GM12878 (cell line): ENCODE measurements around the gene STKLD1. TPM values are rescaled to one million over a fixed set of nuclear protein-coding genes. Genes with fewer than 3 reads are reported as not detected.

Experiments
- ATAC-seq: fragments of 200-7000 bp; cut with Tn5 transposase; 3 replicates; pipeline ENCODE4 v1.9.1; 2020; ENCODE audit warnings: mild to moderate bottlenecking, moderate library complexity
- BruUV-seq: library from RNA; stranded (reverse); fragments of 400-500 nt; replicated peaks from 2 replicates; lab custom pipeline; 2021; lab: Mats Ljungman, UMichigan
- CTCF ChIA-PET: fragments of 300-600 bp; sonication (Branson Sonifier 250); formaldehyde crosslinking; extraction: SDS; loops from one replicate; lab custom pipeline; 2021; ENCODE audit warnings: inconsistent platforms; lab: Yijun Ruan, JAX
- POLR2A ChIA-PET: fragments of 350-600 bp; formaldehyde crosslinking; extraction: SDS; loops from one replicate; lab custom pipeline; 2021; ENCODE audit warnings: inconsistent platforms; lab: Charles Lee
- RAD21 ChIA-PET: fragments of 300-600 bp; sonication (Branson Sonifier 250); formaldehyde crosslinking; loops from one replicate; lab custom pipeline; 2023; ENCODE audit warnings: antibody characterized with exemption; ENCODE audit not compliant: unreplicated experiment; lab: Charles Lee
- SMC1A ChIA-PET: fragments of 300-600 bp; sonication (Branson Sonifier 250); formaldehyde crosslinking; loops from one replicate; lab custom pipeline; 2023; ENCODE audit not compliant: unreplicated experiment, uncharacterized antibody; lab: Charles Lee
- DNase-seq: peaks from one replicate; pipeline ENCODE4 v3.0.0-alpha.2; 2011; ENCODE audit warnings: low read depth, low spot score
- FAIRE-seq: peaks from 3 replicates; lab custom pipeline; 2011; peaks lifted over from hg19 to GRCh38; lab: Jason Lieb, UNC
- H2AFZ ChIP-seq: 2 replicates; pipeline ENCODE4 v1.6.0; 2011; ENCODE audit warnings: low read depth, low read length, control low read depth; ENCODE audit not compliant: control insufficient read depth
- H3K27ac ChIP-seq: 2 replicates; pipeline ENCODE4 v1.5.1; 2011; ENCODE audit warnings: control low read depth; ENCODE audit not compliant: control insufficient read depth, insufficient read depth
- H3K27me3 ChIP-seq, 2 experiments: replicated peaks in 1 of 2; 2 replicates each; pipeline versions ENCODE4 v1.6.0 to v1.6.1; 2011; ENCODE audit warnings: low read length in 1 of 2; ENCODE audit not compliant: control insufficient read depth in 2 of 2, insufficient read depth in 2 of 2
- H3K36me3 ChIP-seq, 2 experiments: 2 replicates each; pipeline ENCODE4 v1.5.1; 2011; ENCODE audit warnings: low read length in 1 of 2; ENCODE audit not compliant: control insufficient read depth in 2 of 2, insufficient read depth in 2 of 2
- H3K4me1 ChIP-seq: 2 replicates; pipeline ENCODE4 v1.6.1; 2011; ENCODE audit warnings: mild to moderate bottlenecking, low read length, moderate library complexity, mixed read lengths; ENCODE audit not compliant: control insufficient read depth, insufficient read depth
- H3K4me2 ChIP-seq: 2 replicates; pipeline ENCODE4 v1.6.0; 2011; ENCODE audit warnings: control low read depth; ENCODE audit not compliant: control insufficient read depth, insufficient read depth
- H3K4me3 ChIP-seq: fragments of 200-600 bp; sonication (generic); 2 replicates; pipeline ENCODE4 v1.5.1; 2016
- H3K79me2 ChIP-seq: 2 replicates; pipeline ENCODE4 v1.6.0; 2011; ENCODE audit warnings: low read length; ENCODE audit not compliant: control insufficient read depth, insufficient read depth
- H3K9ac ChIP-seq: 2 replicates; pipeline ENCODE4 v1.8.0; 2011; ENCODE audit warnings: low read length, control low read depth, mixed read lengths; ENCODE audit not compliant: control insufficient read depth, insufficient read depth
- H3K9me3 ChIP-seq: replicated peaks from 3 replicates; pipeline ENCODE4 v1.5.1; 2011; ENCODE audit warnings: mild to moderate bottlenecking, low read length; ENCODE audit not compliant: control insufficient read depth, insufficient read depth
- H4K20me1 ChIP-seq: 2 replicates; pipeline ENCODE4 v1.6.0; 2011; ENCODE audit not compliant: control insufficient read depth, insufficient read depth
- ASH2L ChIP-seq: fragments of 300-600, 200-600 bp; sonication (generic); IDR thresholded peaks from 2 replicates; pipeline ENCODE4 v1.6.1; 2017; ENCODE audit warnings: low read depth, mild to moderate bottlenecking, borderline replicate concordance
- E2F4 ChIP-seq: IDR thresholded peaks from 2 replicates; pipeline ENCODE4 v1.6.1; 2012; ENCODE audit warnings: low read depth, low read length, improper control_type of control experiment
- EP300 ChIP-seq, 2 experiments: fragments of 150-350 bp in 1 of 2; IDR thresholded peaks; 2 replicates each; pipeline ENCODE4 v1.6.1; 2011 to 2012; ENCODE audit warnings: low read depth in 2 of 2, low read length in 2 of 2, borderline replicate concordance in 1 of 2, improper control_type of control experiment in 1 of 2, inconsistent platforms in 1 of 2; ENCODE audit not compliant: control insufficient read depth in 1 of 2
- RELA ChIP-seq: fragments of 450-650 bp; IDR thresholded peaks from 2 replicates; pipeline ENCODE4 v1.8.0; 2014; ENCODE audit warnings: borderline replicate concordance; ENCODE audit not compliant: partially characterized antibody
- WGBS: methylation state at CpG from one replicate; pipeline ENCODE4 v1.1.6; 2016; ENCODE audit warnings: low lambda C conversion rate; ENCODE audit not compliant: insufficient replicate concordance, insufficient coverage; ENCODE audit errors: missing lambda C conversion rate; 5-methylcytosine and 5-hydroxymethylcytosine counted together
- in situ Hi-C: fragments of 300-500 bp; cut with MboI; formaldehyde crosslinking; loops from 9 replicates; pipeline ENCODE4 v1.14.3; 2018; ENCODE audit warnings: mixed read lengths
- intact Hi-C: fragments of 100-400 bp; cut with micrococcal nuclease; formaldehyde crosslinking; loops from one replicate; pipeline ENCODE4 v1.14.2; 2022; ENCODE audit not compliant: unreplicated experiment
- polyA plus RNA-seq, 11 experiments: library from polyadenylated mRNA; depleted of rRNA in 4 of 11; unstranded in 6 of 11; stranded (reverse) in 5 of 11; fragments of >200 nt; fragmentation: Nextera tagmentation in 4 of 11; fragmentation: Illumina TruSeq in 1 of 11; extraction: Ambion mirVana in 4 of 11; extraction: Trizol in 1 of 11; gene quantifications; 1 replicate in 1 of 11; 2 replicates in 10 of 11; pipeline versions ENCODE4 v1.2.1 to v1.2.3, GENCODE V29; 2011 to 2016; ENCODE audit warnings: inconsistent platforms in 2 of 11, missing spikeins in 2 of 11, low read depth in 1 of 11
- total RNA-seq, 4 experiments: library from RNA; depleted of rRNA in 3 of 4; stranded (reverse); fragments of >200 nt in 3 of 4; fragmentation: Illumina TruSeq in 1 of 4; extraction: Trizol in 1 of 4; gene quantifications; 2 replicates each; pipeline versions ENCODE4 v1.2.1 to v1.2.3, GENCODE V29; 2013 to 2021
- TF ChIP-seq, protein P1 (sequence below), 3 experiments: IDR thresholded peaks in 2 of 3; conservative IDR thresholded peaks in 1 of 3; 2 replicates each; pipeline ENCODE4 v1.5.1; 2011; ENCODE audit warnings: low read depth in 3 of 3, low read length in 3 of 3, mild to moderate bottlenecking in 3 of 3, control low read depth in 2 of 3, moderate library complexity in 2 of 3, inconsistent platforms in 1 of 3, mixed read lengths in 1 of 3; ENCODE audit not compliant: control insufficient read depth in 2 of 3, insufficient read depth in 1 of 3; ENCODE audit errors: extremely low read depth in 1 of 3

STKLD1 gene
- total and polyA plus RNA-seq, 10 of the 15 experiments (the other 5 are each of a cell fraction or from before 2014, with no cell fraction given), result 0.07 to 0.40 (median 0.29) TPM; not detected in 4

- TF ChIP-seq E2F4 (no peak), EP300 (IDR thresholded peaks at IDR 0.05; ENCODE audit: borderline replicate concordance in 1 of 2, control insufficient read depth in 1 of 2, low read depth in 2 of 2, low read length in 2 of 2) (no peak), RELA (no peak)
Measured at GRCh38 chr9:133341369-133342068, 34.6 kb upstream of the STKLD1 start (continued).

DNA sequence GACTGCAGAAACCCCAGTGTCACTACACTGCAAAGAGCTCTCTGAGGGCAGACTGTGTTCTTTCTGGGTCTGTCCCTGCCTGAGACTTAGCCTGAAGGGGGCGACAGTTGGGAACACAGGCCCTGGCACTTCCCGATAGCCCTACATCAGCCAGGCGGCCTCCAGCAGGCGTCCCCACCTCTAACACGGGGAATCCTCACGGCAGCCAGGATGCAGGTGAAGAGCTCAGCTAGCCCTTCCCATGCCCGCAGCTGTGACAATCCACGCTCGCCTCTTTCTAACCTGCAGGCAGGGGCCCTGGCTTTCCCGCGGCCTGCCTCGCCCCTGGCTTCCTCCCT is 34.1 kb upstream of the STKLD1 start:
- H3K4me2 ChIP-seq, result no peak overlapping the region

More for the DNA sequence above, 34.1 kb upstream of the STKLD1 start:
- Histone ChIP-seq H3K79me2 (peaks cover 13% of the 10 kb centered on the region), H3K36me3 (peaks cover 10 to 23% of the 10 kb centered on the region in 2 experiments), H3K27ac (no peak overlapping the region), H3K9me3 (no peaks in the 10 kb centered on the region), H2AFZ (no peak overlapping the region), H4K20me1 (no peaks in the 10 kb centered on the region), H3K4me3 (no peak overlapping the region), H3K27me3 (no peaks in the 10 kb centered on the region)
- no TSS peak for BruUV-seq
- ChIA-PET POLR2A (interaction anchor here (0.8 to 1.0 kb wide), 3 partner anchors 12 to 37 kb away, joined by 3 read pairs; no protein-coding TSS in a partner anchor), SMC1A (no interaction called here), CTCF (interaction anchor here (1.6 kb wide), 1 partner anchor 31 kb away, joined by 3 read pairs; no protein-coding TSS in a partner anchor), RAD21 (no interaction called here)
- intact Hi-C loops (no loop called here), in situ Hi-C loops (no loop called here)
- DNase-seq (no peak), FAIRE-seq (no peak), ATAC-seq (peak; percentile 10; the same call in 2 of the 3 replicates)
- WGBS, result 75% methylated on average over 12 of the region's 12 CpGs
- TF ChIP-seq ASH2L, result no peak
- TF ChIP-seq, protein P1, sequence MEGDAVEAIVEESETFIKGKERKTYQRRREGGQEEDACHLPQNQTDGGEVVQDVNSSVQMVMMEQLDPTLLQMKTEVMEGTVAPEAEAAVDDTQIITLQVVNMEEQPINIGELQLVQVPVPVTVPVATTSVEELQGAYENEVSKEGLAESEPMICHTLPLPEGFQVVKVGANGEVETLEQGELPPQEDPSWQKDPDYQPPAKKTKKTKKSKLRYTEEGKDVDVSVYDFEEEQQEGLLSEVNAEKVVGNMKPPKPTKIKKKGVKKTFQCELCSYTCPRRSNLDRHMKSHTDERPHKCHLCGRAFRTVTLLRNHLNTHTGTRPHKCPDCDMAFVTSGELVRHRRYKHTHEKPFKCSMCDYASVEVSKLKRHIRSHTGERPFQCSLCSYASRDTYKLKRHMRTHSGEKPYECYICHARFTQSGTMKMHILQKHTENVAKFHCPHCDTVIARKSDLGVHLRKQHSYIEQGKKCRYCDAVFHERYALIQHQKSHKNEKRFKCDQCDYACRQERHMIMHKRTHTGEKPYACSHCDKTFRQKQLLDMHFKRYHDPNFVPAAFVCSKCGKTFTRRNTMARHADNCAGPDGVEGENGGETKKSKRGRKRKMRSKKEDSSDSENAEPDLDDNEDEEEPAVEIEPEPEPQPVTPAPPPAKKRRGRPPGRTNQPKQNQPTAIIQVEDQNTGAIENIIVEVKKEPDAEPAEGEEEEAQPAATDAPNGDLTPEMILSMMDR (IDR thresholded peaks at IDR 0.05 in 2 of 3, conservative IDR thresholded peaks at IDR 0.05 in 1 of 3; ENCODE audit: control insufficient read depth in 2 of 3, extremely low read depth in 1 of 3, insufficient read depth in 1 of 3, low read depth in 3 of 3, low read length in 3 of 3), result 0 out of 6 replicates have a peak, but pooled peaks of 1 of the 3 experiments have one; percentile 24
- TF ChIP-seq, all 136 proteins: peak for 1
- peaks cover 21% of the 10 kb centered on the region for H3K4me1 ChIP-seq
- no peak overlapping the region for H3K9ac ChIP-seq
